ENCODE measurements around the gene MARVELD1. TPM values are rescaled to one million over a fixed set of nuclear protein-coding genes. Genes with fewer than 3 reads are reported as not detected.

MARVELD1 gene
- total RNA-seq, 2 donors from 2014 or later, result 44.3 to 47.9 TPM

DNA sequence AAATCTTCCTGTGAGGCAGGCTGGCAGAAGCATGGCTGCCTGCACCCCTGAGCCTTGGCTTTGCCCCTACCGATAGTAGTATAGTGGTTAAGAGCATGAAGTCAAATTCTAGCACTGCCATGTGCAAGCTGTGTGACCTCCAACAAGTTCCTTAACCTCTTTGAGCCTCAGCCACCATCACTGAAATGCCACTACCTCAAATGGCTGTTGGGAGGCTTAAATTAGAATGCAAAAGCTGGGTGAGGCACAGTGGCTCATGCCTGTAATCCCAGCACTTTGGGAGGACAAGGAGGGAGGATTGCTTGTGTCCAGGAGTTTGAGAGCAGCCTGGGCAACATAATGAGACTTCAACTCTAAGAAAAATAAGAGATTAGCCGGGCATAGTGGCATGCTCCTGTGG, 49.9 kb downstream of the MARVELD1 start:
- DNase-seq, result no peak
- TF ChIP-seq, protein P1, sequence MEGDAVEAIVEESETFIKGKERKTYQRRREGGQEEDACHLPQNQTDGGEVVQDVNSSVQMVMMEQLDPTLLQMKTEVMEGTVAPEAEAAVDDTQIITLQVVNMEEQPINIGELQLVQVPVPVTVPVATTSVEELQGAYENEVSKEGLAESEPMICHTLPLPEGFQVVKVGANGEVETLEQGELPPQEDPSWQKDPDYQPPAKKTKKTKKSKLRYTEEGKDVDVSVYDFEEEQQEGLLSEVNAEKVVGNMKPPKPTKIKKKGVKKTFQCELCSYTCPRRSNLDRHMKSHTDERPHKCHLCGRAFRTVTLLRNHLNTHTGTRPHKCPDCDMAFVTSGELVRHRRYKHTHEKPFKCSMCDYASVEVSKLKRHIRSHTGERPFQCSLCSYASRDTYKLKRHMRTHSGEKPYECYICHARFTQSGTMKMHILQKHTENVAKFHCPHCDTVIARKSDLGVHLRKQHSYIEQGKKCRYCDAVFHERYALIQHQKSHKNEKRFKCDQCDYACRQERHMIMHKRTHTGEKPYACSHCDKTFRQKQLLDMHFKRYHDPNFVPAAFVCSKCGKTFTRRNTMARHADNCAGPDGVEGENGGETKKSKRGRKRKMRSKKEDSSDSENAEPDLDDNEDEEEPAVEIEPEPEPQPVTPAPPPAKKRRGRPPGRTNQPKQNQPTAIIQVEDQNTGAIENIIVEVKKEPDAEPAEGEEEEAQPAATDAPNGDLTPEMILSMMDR (conservative IDR thresholded peaks at IDR 0.05), result no peak
- peaks cover 19% of the 10 kb centered on the region for H3K4me1 Mint-ChIP-seq
- no peaks in the 10 kb centered on the region for H3K9me3 ChIP-seq (ENCODE audit: control insufficient read depth, low read length)
- H3K4me1 ChIP-seq (ENCODE audit: control insufficient read depth, insufficient read depth, low read length), result peaks cover 13% of the 10 kb centered on the region
- no peak overlapping the region for H3K4me3 Mint-ChIP-seq
- H3K27ac ChIP-seq (ENCODE audit: low read depth, low read length), result peak overlapping the region; percentile 21
- H3K36me3 ChIP-seq (ENCODE audit: control insufficient read depth, insufficient read depth, low read length), result peaks cover 32% of the 10 kb centered on the region
- peaks cover 3% of the 10 kb centered on the region for H3K27me3 ChIP-seq (ENCODE audit: control insufficient read depth, insufficient read depth, low read length, poor library complexity, severe bottlenecking)
- H3K27ac Mint-ChIP-seq, result no peak overlapping the region
- WGBS, 2 experiments (ENCODE audit: insufficient coverage in 1 of 2, insufficient read length in 1 of 2), result 91 to 100% methylated on average over 1 to 2 of the region's 2 CpGs
- peaks cover 30% of the 10 kb centered on the region for H3K36me3 Mint-ChIP-seq (ENCODE audit: low read depth)
- no peaks in the 10 kb centered on the region for H3K9me3 Mint-ChIP-seq
- H3K27me3 Mint-ChIP-seq (ENCODE audit: insufficient read depth), result peaks cover 16% of the 10 kb centered on the region
- no peak overlapping the region for H3K9ac ChIP-seq (ENCODE audit: extremely low read depth, low read length, poor library complexity, severe bottlenecking)
- H3K4me3 ChIP-seq (ENCODE audit: low read length), result no peak overlapping the region

DNA sequence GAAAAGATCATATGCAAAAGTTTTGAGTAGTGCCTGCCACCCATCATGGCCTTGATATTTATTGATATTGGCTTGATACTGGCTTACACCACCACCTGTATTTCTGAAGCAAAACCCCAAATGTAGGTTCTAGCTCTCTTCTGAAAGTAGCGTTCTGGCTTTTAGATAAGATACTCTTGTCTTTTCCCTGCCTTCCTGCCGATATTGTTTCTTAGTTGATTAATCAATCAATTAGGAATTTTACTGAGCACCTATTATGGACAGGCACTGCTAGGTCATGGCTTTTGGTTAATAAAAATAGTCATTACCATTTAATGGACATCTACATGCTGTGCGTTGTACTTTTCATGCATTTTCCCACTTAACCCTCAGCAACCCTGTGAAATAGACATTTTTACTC, 50.4 kb downstream of the MARVELD1 start:
- Histone ChIP-seq H3K36me3 (ENCODE audit: control insufficient read depth, insufficient read depth, low read length) (peaks cover 32% of the 10 kb centered on the region), H3K27ac (ENCODE audit: low read depth, low read length) (no peak overlapping the region), H3K4me1 (ENCODE audit: control insufficient read depth, insufficient read depth, low read length) (peaks cover 13% of the 10 kb centered on the region), H3K4me3 (ENCODE audit: low read length) (no peak overlapping the region), H3K9me3 (ENCODE audit: control insufficient read depth, low read length) (no peaks in the 10 kb centered on the region), H3K9ac (ENCODE audit: extremely low read depth, low read length, poor library complexity, severe bottlenecking) (no peak overlapping the region), H3K27me3 (ENCODE audit: control insufficient read depth, insufficient read depth, low read length, poor library complexity, severe bottlenecking) (peaks cover 9% of the 10 kb centered on the region)
- no peak overlapping the region for H3K4me3 Mint-ChIP-seq
- H3K27me3 Mint-ChIP-seq (ENCODE audit: insufficient read depth), result peaks cover 21% of the 10 kb centered on the region
- H3K36me3 Mint-ChIP-seq (ENCODE audit: low read depth), result peaks cover 30% of the 10 kb centered on the region
- peaks cover 19% of the 10 kb centered on the region for H3K4me1 Mint-ChIP-seq
- DNase-seq, result no peak
- peak overlapping the region; percentile 3 for H3K27ac Mint-ChIP-seq
- no peaks in the 10 kb centered on the region for H3K9me3 Mint-ChIP-seq
- WGBS, 2 experiments (ENCODE audit: insufficient coverage in 1 of 2, insufficient read length in 1 of 2), result 92 to 100% methylated on average over 1 to 3 of the region's 3 CpGs
- TF ChIP-seq, protein P1 (conservative IDR thresholded peaks at IDR 0.05), result no peak

DNA sequence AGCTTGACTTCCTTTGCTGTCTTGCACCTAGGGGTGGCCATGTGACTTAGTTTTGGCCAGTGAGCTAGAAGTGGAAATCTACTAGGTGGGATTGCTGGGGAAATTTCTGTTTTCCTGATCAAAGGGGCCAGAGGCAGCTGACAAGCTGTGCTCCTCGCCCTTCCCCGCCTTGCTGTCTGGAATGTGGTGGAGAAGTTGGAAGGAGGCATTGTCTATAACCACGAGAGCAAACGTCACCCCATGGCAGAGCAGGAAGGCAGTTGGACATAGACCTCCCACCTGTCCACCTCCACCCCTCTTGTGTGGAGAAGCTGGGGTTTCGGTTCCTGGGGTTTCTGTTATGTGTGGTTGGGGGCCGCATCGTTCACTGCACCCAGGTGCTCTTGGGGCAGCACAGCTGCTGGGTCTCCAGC, 51.0 kb downstream of the MARVELD1 start:
- H3K36me3 Mint-ChIP-seq (ENCODE audit: low read depth), result peaks cover 31% of the 10 kb centered on the region
- no peak overlapping the region for H3K27ac ChIP-seq (ENCODE audit: low read depth, low read length)
- H3K9me3 ChIP-seq (ENCODE audit: control insufficient read depth, low read length), result no peaks in the 10 kb centered on the region
- no peak for DNase-seq
- H3K4me1 ChIP-seq (ENCODE audit: control insufficient read depth, insufficient read depth, low read length), result peaks cover 13% of the 10 kb centered on the region
- TF ChIP-seq, protein P1 (conservative IDR thresholded peaks at IDR 0.05), result no peak
- H3K27ac Mint-ChIP-seq, result peak overlapping the region; percentile 3
- H3K4me1 Mint-ChIP-seq, result peaks cover 19% of the 10 kb centered on the region
- no peak overlapping the region for H3K4me3 ChIP-seq (ENCODE audit: low read length)
- WGBS, 2 experiments (ENCODE audit: insufficient coverage in 1 of 2, insufficient read length in 1 of 2), result 57 to 99% methylated on average over 2 to 5 of the region's 7 CpGs
- H3K9me3 Mint-ChIP-seq, result no peaks in the 10 kb centered on the region
- H3K36me3 ChIP-seq (ENCODE audit: control insufficient read depth, insufficient read depth, low read length), result peaks cover 31% of the 10 kb centered on the region
- H3K9ac ChIP-seq (ENCODE audit: extremely low read depth, low read length, poor library complexity, severe bottlenecking), result no peak overlapping the region
- H3K4me3 Mint-ChIP-seq, result no peak overlapping the region
- H3K27me3 Mint-ChIP-seq (ENCODE audit: insufficient read depth), result peaks cover 27% of the 10 kb centered on the region
- peaks cover 14% of the 10 kb centered on the region for H3K27me3 ChIP-seq (ENCODE audit: control insufficient read depth, insufficient read depth, low read length, poor library complexity, severe bottlenecking)

All from endodermal cell (in vitro differentiated cells).